ENCODE results near the gene NOXA1. TPM values are rescaled to one million over a fixed set of nuclear protein-coding genes. Genes with fewer than 3 reads are reported as not detected.

Gene NOXA1
- polyA plus RNA-seq, 1 donor from 2014 or later = 1.7 TPM

- H4K20me1 ChIP-seq (ENCODE audit: insufficient read depth) = no peaks in the 10 kb centered on the region
- H3K79me2 ChIP-seq (replicated peaks; ENCODE audit: insufficient read depth, low read length) = no peaks in the 10 kb centered on the region
- no peak for TF ChIP-seq POLR2AphosphoS5 (IDR thresholded peaks at IDR 0.05)
- TF ChIP-seq REST (IDR thresholded peaks at IDR 0.05; ENCODE audit: borderline replicate concordance) = no peak
- no peak for TF ChIP-seq EP300 (conservative IDR thresholded peaks at IDR 0.05; ENCODE audit: poor library complexity, severe bottlenecking)
- no peak for TF ChIP-seq RAD21 (conservative IDR thresholded peaks at IDR 0.05)
- TF ChIP-seq EZH2 (IDR thresholded peaks at IDR 0.05; ENCODE audit: borderline replicate concordance, insufficient read depth, low read length, poor library complexity, severe bottlenecking) = no peak
- TF ChIP-seq CTCF (IDR thresholded peaks at IDR 0.05; ENCODE audit: poor library complexity, severe bottlenecking) = no peak
- TF ChIP-seq SMC3 (conservative IDR thresholded peaks at IDR 0.05; ENCODE audit: poor library complexity) = no peak
- no peak overlapping the region for H3K4me2 ChIP-seq (ENCODE audit: low read length)
- no peaks in the 10 kb centered on the region for H3F3A ChIP-seq (ENCODE audit: insufficient read depth, low read length, poor library complexity, severe bottlenecking)
- no peaks in the 10 kb centered on the region for H3K27me3 ChIP-seq (ENCODE audit: insufficient read depth, low read depth, low read length)
- no peak overlapping the region for H2AFZ ChIP-seq (ENCODE audit: low read depth, low read length)
- no peaks in the 10 kb centered on the region for H3K9me3 ChIP-seq (ENCODE audit: low read length)
- H3K9me2 ChIP-seq (ENCODE audit: insufficient read depth, low read length) = no peaks in the 10 kb centered on the region
- no peaks in the 10 kb centered on the region for H3K36me3 ChIP-seq (ENCODE audit: insufficient read depth, low read length)
- no peak overlapping the region for H3K27ac ChIP-seq (ENCODE audit: low read length)
- no peak overlapping the region for H3K4me3 ChIP-seq (ENCODE audit: low read length)
- H3K9ac ChIP-seq (ENCODE audit: low read length) = no peak overlapping the region
Observed at GRCh38 chr9:137396634-137397367, 26.4 kb upstream of the NOXA1 start.

GRCh38 chr9:137397675-137398423 is 25.3 kb upstream of the NOXA1 start:
- H3K9me2 ChIP-seq (ENCODE audit: insufficient read depth, low read length) = no peaks in the 10 kb centered on the region
- no peaks in the 10 kb centered on the region for H3K79me2 ChIP-seq (replicated peaks; ENCODE audit: insufficient read depth, low read length)
- H4K20me1 ChIP-seq (ENCODE audit: insufficient read depth) = no peaks in the 10 kb centered on the region
- no peak overlapping the region for H2AFZ ChIP-seq (ENCODE audit: low read depth, low read length)
- TF ChIP-seq EP300 (conservative IDR thresholded peaks at IDR 0.05; ENCODE audit: poor library complexity, severe bottlenecking) = no peak
- no peak overlapping the region for H3K4me2 ChIP-seq (ENCODE audit: low read length)
- no peak overlapping the region for H3K27ac ChIP-seq (ENCODE audit: low read length)
- H3K9me3 ChIP-seq (ENCODE audit: low read length) = no peaks in the 10 kb centered on the region
- no peaks in the 10 kb centered on the region for H3K36me3 ChIP-seq (ENCODE audit: insufficient read depth, low read length)
- H3F3A ChIP-seq (ENCODE audit: insufficient read depth, low read length, poor library complexity, severe bottlenecking) = no peaks in the 10 kb centered on the region
- no peaks in the 10 kb centered on the region for H3K27me3 ChIP-seq (ENCODE audit: insufficient read depth, low read depth, low read length)
- H3K4me3 ChIP-seq (ENCODE audit: low read length) = no peak overlapping the region
- no peak overlapping the region for H3K9ac ChIP-seq (ENCODE audit: low read length)

Data from neural cell (in vitro differentiated cells).